Stimulated activated CD8-positive, alpha-beta memory T cell treated with anti-CD3 and anti-CD28 coated beads, Interleukin-4, amount 100 ng/mL, for 1 hour (primary cell): ENCODE measurements around the gene CACNA2D1.

Experiments used
- DNase-seq, 2 donors: peaks; one replicate each; pipeline ENCODE4 v3.0.0-alpha.2; 2020; ENCODE audit warnings: low read depth in 2 of 2, low spot score in 1 of 2

CACNA2D1 gene

GRCh38 chr7:82289152-82289535 is 154.4 kb downstream of the CACNA2D1 start:
- DNase-seq, result no peak

GRCh38 chr7:82286798-82287140 is 156.8 kb downstream of the CACNA2D1 start:
- no peak for DNase-seq

- DNase-seq, result no peak
Measured at GRCh38 chr7:82286096-82286797, 157.3 kb downstream of the CACNA2D1 start.

- no peak for DNase-seq
Measured at GRCh38 chr7:82284936-82285519, 158.5 kb downstream of the CACNA2D1 start.

- DNase-seq, result no peak
Measured at GRCh38 chr7:82275342-82275741, 168.2 kb downstream of the CACNA2D1 start.

- DNase-seq, result no peak
Measured at GRCh38 chr7:82274681-82275080, 168.9 kb downstream of the CACNA2D1 start.

GRCh38 chr7:82273886-82274285 is 169.7 kb downstream of the CACNA2D1 start:
- no peak for DNase-seq

GRCh38 chr7:82270870-82271269 is 172.7 kb downstream of the CACNA2D1 start:
- DNase-seq, result no peak

- DNase-seq, result no peak
Measured at GRCh38 chr7:82268632-82269031, 174.9 kb downstream of the CACNA2D1 start.

- DNase-seq, result no peak
Measured at GRCh38 chr7:82266081-82266480, 177.5 kb downstream of the CACNA2D1 start.

- DNase-seq, result no peak
Measured at GRCh38 chr7:82264783-82265305, 178.7 kb downstream of the CACNA2D1 start.

GRCh38 chr7:82263920-82264782 is 179.4 kb downstream of the CACNA2D1 start:
- no peak for DNase-seq

- no peak for DNase-seq
Measured at GRCh38 chr7:82258181-82258580, 185.4 kb downstream of the CACNA2D1 start.

GRCh38 chr7:82257118-82257695 is 186.4 kb downstream of the CACNA2D1 start:
- DNase-seq, result no peak

GRCh38 chr7:82255706-82256105 is 187.9 kb downstream of the CACNA2D1 start:
- DNase-seq, result no peak

GRCh38 chr7:82250598-82250997 is 193.0 kb downstream of the CACNA2D1 start:
- no peak for DNase-seq

GRCh38 chr7:82249979-82250378 is 193.6 kb downstream of the CACNA2D1 start:
- DNase-seq, result no peak

GRCh38 chr7:82247814-82248433 is 195.7 kb downstream of the CACNA2D1 start:
- DNase-seq, result no peak

GRCh38 chr7:82244947-82245517 is 198.5 kb downstream of the CACNA2D1 start:
- no peak for DNase-seq

GRCh38 chr7:82241356-82241755 is 202.2 kb downstream of the CACNA2D1 start:
- DNase-seq, result no peak

- no peak for DNase-seq
Measured at GRCh38 chr7:82235713-82236112, 207.9 kb downstream of the CACNA2D1 start.
